Bronchial epithelial cell (primary cell): Measurements from ENCODE around the gene CORO6. TPM values are rescaled to one million over a fixed set of nuclear protein-coding genes. Genes with fewer than 3 reads are reported as not detected.

ENCODE experiments used
- DNase-seq: peaks from one replicate; pipeline ENCODE4 v3.0.0-alpha.2; 2010; ENCODE audit warnings: low read depth
- FAIRE-seq: peaks from 2 replicates; lab custom pipeline; 2011; peaks lifted over from hg19 to GRCh38; lab: Jason Lieb, UNC
- H3K27me3 ChIP-seq: 2 replicates; pipeline ENCODE4 v1.5.1; 2011; ENCODE audit warnings: low read length; ENCODE audit not compliant: control insufficient read depth, insufficient read depth
- H3K36me3 ChIP-seq: 2 replicates; pipeline ENCODE4 v1.5.1; 2011; ENCODE audit warnings: low read length; ENCODE audit not compliant: control insufficient read depth, insufficient read depth
- H3K4me3 ChIP-seq: 2 replicates; pipeline ENCODE4 v1.5.1; 2011; ENCODE audit warnings: mild to moderate bottlenecking, low read depth, low read length, control low read depth
- CTCF ChIP-seq: IDR thresholded peaks from 2 replicates; pipeline ENCODE4 v1.5.1; 2011; ENCODE audit warnings: mild to moderate bottlenecking, moderate library complexity, low read length, control low read depth, inconsistent platforms; ENCODE audit not compliant: insufficient read depth, severe bottlenecking
- total RNA-seq: library from RNA; depleted of rRNA; stranded (reverse); fragments of >200 nt; gene quantifications from 2 replicates; pipeline ENCODE4 v1.2.1, GENCODE V29; 2014

Gene CORO6
- total RNA-seq, 1 donor from 2014 or later: 0.79 TPM

GRCh38 chr17:29594519-29595090, 28.1 kb downstream of the CORO6 start:
- FAIRE-seq (no peak), DNase-seq (no peak)
- H3K36me3 ChIP-seq: no peaks in the 10 kb centered on the region
- no peak overlapping the region for H3K4me3 ChIP-seq
- no peak for TF ChIP-seq CTCF
- H3K27me3 ChIP-seq: no peaks in the 10 kb centered on the region

GRCh38 chr17:29593591-29594518, 28.9 kb downstream of the CORO6 start:
- DNase-seq (no peak), FAIRE-seq (no peak)
- peak overlapping the region; percentile 48 for H3K4me3 ChIP-seq
- TF ChIP-seq CTCF: peak; percentile 39
- H3K27me3 ChIP-seq: no peaks in the 10 kb centered on the region
- no peaks in the 10 kb centered on the region for H3K36me3 ChIP-seq

GRCh38 chr17:29592850-29593551, 29.7 kb downstream of the CORO6 start, which contains the start of gene ANKRD13B:
ANKRD13B (plus strand) TSS chr17:29593132; CDS start chr17:29593622, 490 bp downstream.
- no peaks in the 10 kb centered on the region for H3K36me3 ChIP-seq
- H3K4me3 ChIP-seq: peak within 1 kb of the TSS; percentile 48
- FAIRE-seq (no peak), DNase-seq (no peak)
- no peaks in the 10 kb centered on the region for H3K27me3 ChIP-seq
- no peak for TF ChIP-seq CTCF

- TF ChIP-seq CTCF: peak; percentile 90
- Histone ChIP-seq H3K36me3 (no peaks in the 10 kb centered on the region), H3K4me3 (no peak overlapping the region), H3K27me3 (no peaks in the 10 kb centered on the region)
- peak; percentile 44 for DNase-seq
- no peak for FAIRE-seq
Observed at GRCh38 chr17:29591737-29592608, 30.7 kb downstream of the CORO6 start.

- peak; percentile 48 for DNase-seq
- H3K4me3 ChIP-seq: no peak overlapping the region
- no peaks in the 10 kb centered on the region for H3K27me3 ChIP-seq
- no peak for TF ChIP-seq CTCF
- no peaks in the 10 kb centered on the region for H3K36me3 ChIP-seq
- FAIRE-seq: no peak
Observed at GRCh38 chr17:29591146-29591736, 31.5 kb downstream of the CORO6 start.
